Mammary epithelial cell (primary cell): ENCODE measurements around the gene NIPA2.

Experiments used
- EZH2 ChIP-seq: IDR thresholded peaks from 2 replicates; pipeline ENCODE4 v1.6.1; 2012; ENCODE audit warnings: low read length, inconsistent platforms, borderline replicate concordance
- TF ChIP-seq, protein P1 (sequence below), 2 donors: IDR thresholded peaks in 1 of 2; conservative IDR thresholded peaks in 1 of 2; 2 replicates each; pipeline ENCODE4 v1.5.1; 2011 to 2012; ENCODE audit warnings: inconsistent platforms in 2 of 2, low read length in 2 of 2, mild to moderate bottlenecking in 2 of 2, control low read depth in 1 of 2, low read depth in 1 of 2; ENCODE audit not compliant: insufficient read depth in 1 of 2; ENCODE audit errors: extremely low read depth in 1 of 2

DNA sequence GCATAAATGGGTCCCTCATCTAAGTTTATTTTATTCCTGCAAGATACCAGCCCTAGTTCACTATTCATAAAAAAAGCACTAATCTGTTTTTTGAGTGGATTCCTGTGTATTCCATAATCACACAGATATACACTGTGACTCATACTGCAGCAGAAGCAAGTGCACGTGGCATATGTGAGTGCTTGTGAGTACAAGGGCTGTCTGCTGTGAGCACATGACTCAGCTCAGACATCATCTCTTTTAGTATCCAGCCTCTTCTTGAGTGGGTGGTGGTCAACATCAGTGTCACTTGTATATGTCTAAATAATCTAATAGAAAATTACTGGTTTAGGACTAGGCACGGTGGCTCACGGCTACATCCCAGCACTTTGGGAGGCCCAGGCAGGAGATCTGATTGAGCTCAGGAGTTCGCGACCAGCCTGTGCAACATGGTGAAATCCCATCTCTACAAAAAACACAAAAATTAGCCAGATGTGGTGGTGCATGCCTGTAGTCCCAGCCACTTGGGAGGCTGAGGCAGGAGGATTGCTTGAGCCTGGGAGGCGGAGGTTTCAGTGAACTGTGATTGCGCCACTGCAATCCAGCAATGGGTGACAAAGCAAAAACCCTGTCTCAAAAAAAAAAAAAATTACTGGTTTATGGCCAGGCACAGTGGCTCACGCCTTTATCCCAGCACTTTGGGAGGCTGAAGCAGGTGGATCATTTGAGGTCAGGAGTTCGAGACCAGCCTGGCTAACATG, 49.8 kb downstream of the NIPA2 start:
- TF ChIP-seq, protein P1, sequence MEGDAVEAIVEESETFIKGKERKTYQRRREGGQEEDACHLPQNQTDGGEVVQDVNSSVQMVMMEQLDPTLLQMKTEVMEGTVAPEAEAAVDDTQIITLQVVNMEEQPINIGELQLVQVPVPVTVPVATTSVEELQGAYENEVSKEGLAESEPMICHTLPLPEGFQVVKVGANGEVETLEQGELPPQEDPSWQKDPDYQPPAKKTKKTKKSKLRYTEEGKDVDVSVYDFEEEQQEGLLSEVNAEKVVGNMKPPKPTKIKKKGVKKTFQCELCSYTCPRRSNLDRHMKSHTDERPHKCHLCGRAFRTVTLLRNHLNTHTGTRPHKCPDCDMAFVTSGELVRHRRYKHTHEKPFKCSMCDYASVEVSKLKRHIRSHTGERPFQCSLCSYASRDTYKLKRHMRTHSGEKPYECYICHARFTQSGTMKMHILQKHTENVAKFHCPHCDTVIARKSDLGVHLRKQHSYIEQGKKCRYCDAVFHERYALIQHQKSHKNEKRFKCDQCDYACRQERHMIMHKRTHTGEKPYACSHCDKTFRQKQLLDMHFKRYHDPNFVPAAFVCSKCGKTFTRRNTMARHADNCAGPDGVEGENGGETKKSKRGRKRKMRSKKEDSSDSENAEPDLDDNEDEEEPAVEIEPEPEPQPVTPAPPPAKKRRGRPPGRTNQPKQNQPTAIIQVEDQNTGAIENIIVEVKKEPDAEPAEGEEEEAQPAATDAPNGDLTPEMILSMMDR (conservative IDR thresholded peaks at IDR 0.05 in 1 of 2, IDR thresholded peaks at IDR 0.05 in 1 of 2; ENCODE audit: extremely low read depth in 1 of 2, insufficient read depth in 1 of 2, low read depth in 1 of 2, low read length in 2 of 2) = no peak
- no peak for TF ChIP-seq EZH2
